DND-41 (cell line): ENCODE data around the gene ATF6B.

ENCODE experiments used
- ATAC-seq: fragments of 200-7000 bp; cut with Tn5 transposase; 3 replicates; pipeline ENCODE4 v1.9.1; 2021; ENCODE audit warnings: low read depth; ENCODE audit not compliant: insufficient read depth
- DNase-seq: peaks from one replicate; pipeline ENCODE4 v3.0.0-alpha.2; 2020
- H2AFZ ChIP-seq: 2 replicates; pipeline ENCODE4 v1.6.0; 2012; ENCODE audit warnings: low read depth, low read length
- H3K27ac ChIP-seq: 2 replicates; pipeline ENCODE4 v1.5.1; 2012; ENCODE audit warnings: low read length, inconsistent platforms
- H3K27me3 ChIP-seq: fragments of 200-600 bp; sonication (generic); 2 replicates; pipeline ENCODE4 v1.6.0; 2012; ENCODE audit warnings: low read length, mild to moderate bottlenecking, inconsistent platforms; ENCODE audit not compliant: insufficient read depth, poor library complexity
- H3K36me3 ChIP-seq: 2 replicates; pipeline ENCODE4 v1.5.1; 2012; ENCODE audit warnings: low read length, inconsistent platforms; ENCODE audit not compliant: insufficient read depth
- H3K4me1 ChIP-seq: 2 replicates; pipeline ENCODE4 v1.5.1; 2012; ENCODE audit warnings: mild to moderate bottlenecking, low read length; ENCODE audit not compliant: insufficient read depth
- H3K4me2 ChIP-seq: 2 replicates; pipeline ENCODE4 v1.6.0; 2012; ENCODE audit warnings: mild to moderate bottlenecking, moderate library complexity, low read length, inconsistent platforms; ENCODE audit not compliant: insufficient read depth
- H3K4me3 ChIP-seq, 2 experiments: fragments of 200-600 bp in 1 of 2; shearing (Covaris generic) in 1 of 2; 2 replicates each; pipeline ENCODE4 v1.5.1; 2012 to 2016; ENCODE audit warnings: inconsistent platforms in 2 of 2, low read length in 2 of 2, mild to moderate bottlenecking in 2 of 2, low read depth in 1 of 2, moderate library complexity in 1 of 2
- H3K79me2 ChIP-seq: 2 replicates; pipeline ENCODE4 v1.6.0; 2012; ENCODE audit warnings: low read length, inconsistent platforms; ENCODE audit not compliant: insufficient read depth
- H3K9ac ChIP-seq: 2 replicates; pipeline ENCODE4 v1.6.0; 2012; ENCODE audit warnings: low read depth, mild to moderate bottlenecking, inconsistent platforms, low read length, moderate library complexity
- H3K9me3 ChIP-seq: 2 replicates; pipeline ENCODE4 v1.5.1; 2012; ENCODE audit warnings: low read length, moderate library complexity, mild to moderate bottlenecking, inconsistent platforms; ENCODE audit not compliant: insufficient read depth, severe bottlenecking
- H4K20me1 ChIP-seq: 2 replicates; pipeline ENCODE4 v1.6.0; 2012; ENCODE audit warnings: low read length; ENCODE audit not compliant: insufficient read depth
- EZH2 ChIP-seq: IDR thresholded peaks from 3 replicates; pipeline ENCODE4 v1.6.1; 2012; ENCODE audit warnings: borderline replicate concordance, low read depth, mild to moderate bottlenecking, moderate library complexity, low read length, inconsistent platforms; ENCODE audit not compliant: severe bottlenecking
- TF ChIP-seq, protein P1 (sequence below): IDR thresholded peaks from 2 replicates; pipeline ENCODE4 v1.5.1; 2012; ENCODE audit warnings: borderline replicate concordance, low read length, moderate library complexity, mild to moderate bottlenecking; ENCODE audit not compliant: poor library complexity, severe bottlenecking; ENCODE audit errors: extremely low read depth

Gene ATF6B

DNA sequence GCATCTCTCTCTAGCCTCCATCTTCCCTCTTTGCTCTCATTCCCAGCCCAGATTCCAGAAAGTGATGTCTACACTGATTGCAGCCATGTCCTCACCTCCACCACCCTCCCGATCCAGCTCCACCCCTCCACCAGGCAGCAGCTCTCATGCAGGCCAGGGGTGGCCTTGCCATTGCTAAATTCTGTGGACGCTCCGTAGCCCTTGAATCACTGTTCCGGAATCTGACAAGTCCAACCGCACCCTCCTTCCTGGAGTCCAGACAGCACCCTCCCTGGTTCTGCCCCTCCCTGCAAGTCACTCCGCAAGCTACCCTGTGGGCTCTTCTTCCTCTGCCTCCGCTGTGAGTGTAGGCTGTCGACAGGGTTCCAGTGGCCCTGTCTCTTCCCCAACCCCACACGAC is 45.1 kb downstream of the ATF6B start:
- DNase-seq (no peak), ATAC-seq (no peak)
- Histone ChIP-seq H4K20me1 (no peaks in the 10 kb centered on the region), H3K4me1 (no peaks in the 10 kb centered on the region), H3K36me3 (no peaks in the 10 kb centered on the region), H3K79me2 (no peaks in the 10 kb centered on the region), H3K4me3 (no peak overlapping the region), H2AFZ (no peak overlapping the region), H3K27ac (no peak overlapping the region), H3K4me2 (no peak overlapping the region), H3K27me3 (peaks cover 17% of the 10 kb centered on the region), H3K9ac (no peak overlapping the region), H3K9me3 (no peaks in the 10 kb centered on the region)
- TF ChIP-seq EZH2, result no peak
- TF ChIP-seq, protein P1, sequence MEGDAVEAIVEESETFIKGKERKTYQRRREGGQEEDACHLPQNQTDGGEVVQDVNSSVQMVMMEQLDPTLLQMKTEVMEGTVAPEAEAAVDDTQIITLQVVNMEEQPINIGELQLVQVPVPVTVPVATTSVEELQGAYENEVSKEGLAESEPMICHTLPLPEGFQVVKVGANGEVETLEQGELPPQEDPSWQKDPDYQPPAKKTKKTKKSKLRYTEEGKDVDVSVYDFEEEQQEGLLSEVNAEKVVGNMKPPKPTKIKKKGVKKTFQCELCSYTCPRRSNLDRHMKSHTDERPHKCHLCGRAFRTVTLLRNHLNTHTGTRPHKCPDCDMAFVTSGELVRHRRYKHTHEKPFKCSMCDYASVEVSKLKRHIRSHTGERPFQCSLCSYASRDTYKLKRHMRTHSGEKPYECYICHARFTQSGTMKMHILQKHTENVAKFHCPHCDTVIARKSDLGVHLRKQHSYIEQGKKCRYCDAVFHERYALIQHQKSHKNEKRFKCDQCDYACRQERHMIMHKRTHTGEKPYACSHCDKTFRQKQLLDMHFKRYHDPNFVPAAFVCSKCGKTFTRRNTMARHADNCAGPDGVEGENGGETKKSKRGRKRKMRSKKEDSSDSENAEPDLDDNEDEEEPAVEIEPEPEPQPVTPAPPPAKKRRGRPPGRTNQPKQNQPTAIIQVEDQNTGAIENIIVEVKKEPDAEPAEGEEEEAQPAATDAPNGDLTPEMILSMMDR, result no peak

DNA sequence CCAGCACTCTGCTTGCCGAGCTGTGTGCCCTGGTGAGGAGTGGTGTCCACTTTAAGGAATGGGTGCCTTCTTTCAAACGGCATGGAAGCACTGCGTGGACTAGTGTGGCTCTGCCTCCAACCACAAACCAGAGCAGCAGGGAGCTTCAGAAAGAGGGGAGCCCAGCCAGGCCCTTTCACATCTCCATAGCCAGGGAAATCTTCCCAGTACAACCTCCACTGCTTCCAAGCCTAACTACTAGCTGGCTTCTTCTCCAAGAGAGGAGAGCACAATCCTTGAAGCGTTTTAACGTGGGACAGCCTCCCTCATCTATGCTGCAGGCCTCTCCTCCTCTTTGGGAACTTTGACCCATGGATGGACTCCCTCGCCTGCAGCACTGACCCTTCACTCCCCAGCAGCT is 45.6 kb downstream of the ATF6B start:
- H3K4me1 ChIP-seq, result no peaks in the 10 kb centered on the region
- H3K4me2 ChIP-seq, result no peak overlapping the region
- H3K79me2 ChIP-seq, result no peaks in the 10 kb centered on the region
- no peak overlapping the region for H2AFZ ChIP-seq
- no peak overlapping the region for H3K4me3 ChIP-seq
- no peak overlapping the region for H3K9ac ChIP-seq
- no peak overlapping the region for H3K27ac ChIP-seq
- DNase-seq (no peak), ATAC-seq (no peak)
- peaks cover 17% of the 10 kb centered on the region for H3K27me3 ChIP-seq
- no peaks in the 10 kb centered on the region for H3K9me3 ChIP-seq
- no peak for TF ChIP-seq EZH2
- TF ChIP-seq, protein P1, result no peak
- no peaks in the 10 kb centered on the region for H4K20me1 ChIP-seq
- no peaks in the 10 kb centered on the region for H3K36me3 ChIP-seq

DNA sequence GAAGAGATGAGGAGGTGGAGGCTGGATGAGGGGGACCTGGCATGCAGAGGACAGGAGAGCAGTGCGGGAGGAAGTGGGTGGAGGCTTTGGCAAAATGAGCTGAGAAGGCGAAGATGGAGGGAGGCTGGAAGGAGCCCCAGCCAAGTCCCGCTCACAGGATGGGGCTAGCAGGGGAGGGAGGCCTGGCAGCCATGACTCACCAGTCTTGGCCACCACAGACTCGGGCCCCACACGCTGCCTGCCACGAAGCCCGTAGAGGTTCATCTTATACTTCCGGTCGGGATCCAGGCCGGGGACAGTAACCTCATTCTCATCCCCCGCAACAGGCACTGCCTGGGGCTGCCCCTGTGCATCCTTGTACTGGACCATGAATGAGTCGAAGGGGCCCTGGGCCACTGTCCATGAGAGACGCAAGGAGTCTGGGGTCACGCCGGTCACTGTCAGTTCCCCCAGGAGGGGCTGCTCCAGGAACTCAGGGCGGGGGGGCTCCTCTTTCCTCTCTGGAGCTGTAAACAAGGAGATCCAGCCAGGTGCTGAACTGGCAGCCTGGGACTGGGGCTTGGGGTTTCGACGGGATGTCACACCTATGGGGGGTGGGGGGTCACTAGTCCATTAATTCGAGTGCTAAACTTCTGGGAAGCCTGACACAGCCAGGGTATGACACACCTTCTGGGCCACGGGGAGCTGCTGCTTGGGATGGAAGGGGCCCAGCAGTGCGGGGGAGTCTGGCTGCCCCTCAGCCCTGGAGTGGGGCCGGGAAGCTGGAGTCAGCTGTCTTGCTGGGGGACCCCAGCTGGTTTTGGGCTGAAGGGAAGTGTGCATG is 46.7 kb downstream of the ATF6B start:
- ATAC-seq, result no peak
- no peak for DNase-seq
- TF ChIP-seq EZH2, result peak; percentile 2
- TF ChIP-seq, protein P1, result no peak
- Histone ChIP-seq H3K4me1 (no peaks in the 10 kb centered on the region), H3K9me3 (no peaks in the 10 kb centered on the region), H4K20me1 (no peaks in the 10 kb centered on the region), H3K4me2 (no peak overlapping the region), H3K79me2 (no peaks in the 10 kb centered on the region), H3K27me3 (peaks cover 18% of the 10 kb centered on the region), H3K4me3 (no peak overlapping the region), H3K27ac (no peak overlapping the region), H3K36me3 (no peaks in the 10 kb centered on the region), H3K9ac (no peak overlapping the region), H2AFZ (no peak overlapping the region)
